Measurements from ENCODE around the gene IGF1R. TPM values are rescaled to one million over a fixed set of nuclear protein-coding genes. Genes with fewer than 3 reads are reported as not detected.

IGF1R gene
- total RNA-seq, 2 experiments from 2014 or later, result 17.7 to 18.9 TPM

DNA sequence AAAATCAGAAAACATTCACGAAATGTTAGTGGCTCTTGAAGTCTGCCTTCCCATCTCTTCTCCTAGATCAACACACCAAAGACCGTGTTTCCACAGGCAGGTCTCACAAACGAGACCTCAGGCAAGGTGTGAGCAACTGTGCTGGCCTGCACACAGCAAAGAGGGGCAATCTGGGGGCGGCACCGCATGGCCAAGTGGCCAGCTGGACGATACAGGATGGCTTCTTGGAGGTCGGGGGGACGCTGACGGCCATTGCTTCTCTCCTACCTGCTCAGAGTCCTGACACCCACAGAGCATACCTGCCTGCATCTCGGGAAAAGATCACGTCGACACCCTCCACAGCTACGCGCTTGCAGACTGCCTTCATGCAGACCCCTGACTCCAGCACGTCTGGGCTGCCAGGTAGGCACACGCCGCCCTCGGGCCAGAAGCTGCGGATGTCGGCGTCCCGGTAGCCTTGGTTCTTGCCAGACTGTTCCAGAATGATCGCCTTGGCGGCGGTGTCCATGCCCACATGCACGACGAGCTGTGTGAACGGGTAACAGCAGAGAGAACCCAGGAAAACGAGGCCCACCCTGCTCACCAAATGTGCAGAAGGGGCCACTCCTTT is 320.9 kb downstream of the IGF1R start:
- Mint-ChIP-seq H3K27me3 (no peaks in the 10 kb centered on the region), H3K4me3 (no peak overlapping the region), H3K36me3 (no peaks in the 10 kb centered on the region), H3K4me1 (no peaks in the 10 kb centered on the region), H3K27ac (no peak overlapping the region), H3K9me3 (no peaks in the 10 kb centered on the region)
- DNase-seq, result no peak

GRCh38 chr15:98970799-98971198 is 322.5 kb downstream of the IGF1R start:
- H3K36me3 Mint-ChIP-seq, result no peaks in the 10 kb centered on the region
- no peaks in the 10 kb centered on the region for H3K4me1 Mint-ChIP-seq
- H3K9me3 Mint-ChIP-seq, result no peaks in the 10 kb centered on the region
- no peaks in the 10 kb centered on the region for H3K27me3 Mint-ChIP-seq
- H3K4me3 Mint-ChIP-seq, result no peak overlapping the region
- H3K27ac Mint-ChIP-seq, result no peak overlapping the region
- no peak for DNase-seq

GRCh38 chr15:98976500-98976899 is 328.2 kb downstream of the IGF1R start:
- Mint-ChIP-seq H3K4me3 (no peak overlapping the region), H3K27me3 (no peaks in the 10 kb centered on the region), H3K27ac (no peak overlapping the region), H3K9me3 (no peaks in the 10 kb centered on the region), H3K4me1 (no peaks in the 10 kb centered on the region), H3K36me3 (no peaks in the 10 kb centered on the region)
- DNase-seq, result no peak

DNA sequence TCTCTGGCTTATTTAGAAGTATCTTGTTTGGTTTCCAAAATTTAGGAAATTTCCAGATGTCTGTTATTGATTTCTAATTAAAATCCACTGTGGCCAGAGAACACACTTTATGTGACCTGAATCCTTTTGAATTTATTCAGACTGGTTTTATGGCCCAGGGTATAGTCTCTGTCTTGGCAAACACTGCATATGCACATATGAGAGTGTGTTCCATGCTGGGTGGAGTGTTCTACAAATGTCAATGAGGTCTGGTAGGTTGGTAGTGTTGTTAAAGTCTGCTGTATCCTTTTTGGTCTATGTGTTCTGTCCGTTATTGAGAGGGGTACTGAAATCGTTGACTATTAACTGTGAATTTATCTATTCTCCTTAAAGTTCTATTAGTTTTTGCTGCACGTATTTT is 329.1 kb downstream of the IGF1R start:
- H3K36me3 Mint-ChIP-seq, result no peaks in the 10 kb centered on the region
- H3K27me3 Mint-ChIP-seq, result no peaks in the 10 kb centered on the region
- DNase-seq, result no peak
- H3K9me3 Mint-ChIP-seq, result no peaks in the 10 kb centered on the region
- no peaks in the 10 kb centered on the region for H3K4me1 Mint-ChIP-seq
- no peak overlapping the region for H3K27ac Mint-ChIP-seq
- no peak overlapping the region for H3K4me3 Mint-ChIP-seq

DNA sequence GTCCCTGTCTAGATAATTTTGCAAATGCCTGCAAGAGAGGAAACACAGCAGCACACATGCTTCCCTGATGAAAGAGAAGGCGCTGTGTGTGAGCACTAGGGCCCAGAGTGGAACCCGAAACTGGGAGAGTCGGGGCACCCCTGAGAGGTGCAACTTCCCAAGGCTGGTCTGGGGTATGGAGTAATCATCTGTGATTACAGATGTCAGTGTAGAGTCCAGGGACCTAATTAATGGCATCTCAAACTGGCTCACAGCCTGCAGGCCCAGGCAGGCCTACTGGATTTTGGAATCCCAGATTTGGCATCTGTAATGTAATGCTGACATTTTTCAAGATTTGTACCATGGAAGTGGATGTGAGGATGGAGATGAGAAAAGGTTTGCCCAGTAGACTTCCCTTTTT is 329.8 kb downstream of the IGF1R start:
- no peaks in the 10 kb centered on the region for H3K27me3 Mint-ChIP-seq
- H3K27ac Mint-ChIP-seq, result no peak overlapping the region
- no peaks in the 10 kb centered on the region for H3K36me3 Mint-ChIP-seq
- DNase-seq, result no peak
- no peak overlapping the region for H3K4me3 Mint-ChIP-seq
- H3K9me3 Mint-ChIP-seq, result no peaks in the 10 kb centered on the region
- H3K4me1 Mint-ChIP-seq, result no peaks in the 10 kb centered on the region

GRCh38 chr15:98980899-98981228 is 332.5 kb downstream of the IGF1R start:
- DNase-seq, result no peak
- Mint-ChIP-seq H3K36me3 (peaks cover 1% of the 10 kb centered on the region), H3K9me3 (peaks cover 3% of the 10 kb centered on the region), H3K27ac (no peak overlapping the region), H3K27me3 (peaks cover 3% of the 10 kb centered on the region), H3K4me1 (no peaks in the 10 kb centered on the region), H3K4me3 (no peak overlapping the region)

DNA sequence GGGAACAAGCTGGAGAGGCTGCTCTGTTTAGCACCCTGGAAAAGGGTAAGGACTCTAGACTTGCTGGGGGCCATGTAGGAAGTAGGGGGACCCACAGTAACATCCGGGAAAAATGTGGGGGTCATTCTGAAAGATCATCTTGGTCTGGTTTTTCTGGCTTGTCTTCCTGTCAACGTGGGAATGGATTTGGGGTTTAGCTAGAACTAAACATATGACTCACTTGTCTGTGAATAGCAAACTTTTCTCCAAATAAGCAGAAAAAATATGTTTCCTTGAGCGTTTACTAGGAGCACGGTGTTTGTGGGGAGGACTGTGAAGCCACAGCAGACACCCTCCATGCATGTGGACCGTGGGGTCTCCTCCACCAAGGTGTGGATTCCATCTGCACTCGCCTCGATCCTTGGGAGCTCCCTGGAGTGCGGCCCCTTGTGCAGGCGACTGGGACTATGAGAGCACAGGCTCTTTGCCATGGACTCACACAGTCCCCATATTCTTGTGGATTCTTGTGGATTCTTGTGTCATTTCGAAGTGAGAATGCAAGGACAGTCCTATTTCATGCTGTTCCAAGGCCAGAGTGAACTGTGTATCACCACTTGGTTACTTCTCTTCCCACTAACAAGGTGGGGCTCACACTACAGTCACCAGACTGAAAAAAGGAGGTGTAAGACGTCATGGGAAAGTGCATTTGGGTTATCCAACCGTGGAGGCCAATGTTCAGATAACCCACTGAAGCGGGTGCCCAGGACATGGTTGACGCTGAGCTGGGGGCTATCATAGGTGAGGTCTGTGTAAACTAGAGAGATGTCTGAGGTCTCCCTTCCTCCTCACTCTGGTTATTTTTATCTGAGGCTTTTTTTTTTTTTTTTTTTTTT is 333.7 kb downstream of the IGF1R start:
- DNase-seq, result no peak
- Mint-ChIP-seq H3K4me1 (no peaks in the 10 kb centered on the region), H3K27ac (no peak overlapping the region), H3K27me3 (peaks cover 8% of the 10 kb centered on the region), H3K4me3 (no peak overlapping the region), H3K9me3 (peaks cover 11% of the 10 kb centered on the region), H3K36me3 (peaks cover 8% of the 10 kb centered on the region)

DNA sequence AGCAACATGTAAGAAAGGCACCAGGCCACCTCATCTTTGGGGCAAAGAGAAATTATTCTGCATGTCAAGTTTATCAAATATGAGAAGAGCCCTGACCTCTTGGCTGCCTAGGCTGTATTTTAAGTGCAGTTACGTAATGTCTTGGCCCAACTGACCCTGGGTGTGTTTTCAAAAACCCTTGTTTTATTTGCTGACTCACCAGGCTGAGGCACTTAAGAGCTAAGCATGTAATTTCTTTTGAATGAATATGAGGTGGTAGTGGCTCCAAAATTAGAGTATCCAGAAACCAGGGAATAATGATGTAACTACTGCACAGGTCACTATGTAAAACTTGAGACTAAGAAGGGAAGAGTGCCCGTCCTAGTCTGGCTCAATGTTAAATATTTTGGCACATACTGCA is 335.0 kb downstream of the IGF1R start:
- H3K27me3 Mint-ChIP-seq, result peaks cover 8% of the 10 kb centered on the region
- no peaks in the 10 kb centered on the region for H3K4me1 Mint-ChIP-seq
- peaks cover 8% of the 10 kb centered on the region for H3K36me3 Mint-ChIP-seq
- H3K9me3 Mint-ChIP-seq, result peaks cover 11% of the 10 kb centered on the region
- H3K27ac Mint-ChIP-seq, result no peak overlapping the region
- no peak for DNase-seq
- H3K4me3 Mint-ChIP-seq, result no peak overlapping the region

DNA sequence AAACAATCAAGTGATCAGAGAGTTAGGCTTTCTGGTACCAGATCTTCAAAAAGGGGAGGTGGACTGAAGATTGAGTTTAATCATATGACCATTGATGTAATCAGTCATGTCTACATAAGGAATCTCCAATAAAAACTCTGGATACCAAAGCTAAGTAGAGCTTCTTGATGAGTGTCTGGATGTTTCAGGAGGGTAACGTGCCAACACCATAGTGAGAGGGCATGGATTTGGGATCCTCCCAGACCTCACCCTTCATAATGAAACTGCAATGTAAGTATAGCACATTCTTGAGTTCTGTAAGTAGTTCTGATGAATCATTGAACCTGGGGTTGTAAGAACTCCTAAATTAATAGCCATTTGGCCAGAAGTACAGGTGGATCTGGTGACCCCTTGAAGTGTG is 337.9 kb downstream of the IGF1R start:
- Mint-ChIP-seq H3K27me3 (peaks cover 8% of the 10 kb centered on the region), H3K36me3 (peaks cover 8% of the 10 kb centered on the region)

GRCh38 chr15:98994892-98995291 is 346.6 kb downstream of the IGF1R start:
- no peak overlapping the region for H3K4me3 Mint-ChIP-seq
- no peaks in the 10 kb centered on the region for H3K27me3 Mint-ChIP-seq
- H3K4me1 Mint-ChIP-seq, result no peaks in the 10 kb centered on the region
- peaks cover 16% of the 10 kb centered on the region for H3K9me3 Mint-ChIP-seq
- no peak for DNase-seq
- H3K36me3 Mint-ChIP-seq, result no peaks in the 10 kb centered on the region
- H3K27ac Mint-ChIP-seq, result no peak overlapping the region

More for the DNA sequence above, 337.9 kb downstream of the IGF1R start:
- peaks cover 11% of the 10 kb centered on the region for H3K9me3 Mint-ChIP-seq
- no peak overlapping the region for H3K4me3 Mint-ChIP-seq
- no peak for DNase-seq
- no peaks in the 10 kb centered on the region for H3K4me1 Mint-ChIP-seq
- no peak overlapping the region for H3K27ac Mint-ChIP-seq

DNA sequence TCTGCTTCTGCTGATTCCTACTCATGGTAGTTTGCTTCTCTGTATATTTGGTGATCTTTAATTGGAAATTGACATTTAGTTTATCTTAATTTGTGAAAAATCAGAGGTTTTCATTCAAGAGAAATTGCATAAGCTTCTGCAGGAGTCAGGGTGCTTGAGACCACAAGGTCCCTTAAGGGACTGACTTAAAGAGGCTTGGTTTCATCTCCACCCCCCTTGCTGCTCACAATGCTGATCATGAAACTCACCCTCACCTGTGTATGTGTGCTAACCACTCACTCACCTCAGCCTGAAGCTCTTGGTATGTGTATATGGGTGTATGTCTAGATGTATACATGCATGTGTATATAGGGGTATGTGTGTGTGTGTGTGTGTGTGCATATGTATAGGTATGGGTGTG is 347.8 kb downstream of the IGF1R start:
- H3K27me3 Mint-ChIP-seq, result no peaks in the 10 kb centered on the region
- H3K27ac Mint-ChIP-seq, result no peak overlapping the region
- H3K4me1 Mint-ChIP-seq, result no peaks in the 10 kb centered on the region
- H3K36me3 Mint-ChIP-seq, result no peaks in the 10 kb centered on the region
- no peak overlapping the region for H3K4me3 Mint-ChIP-seq
- peaks cover 16% of the 10 kb centered on the region for H3K9me3 Mint-ChIP-seq
- no peak for DNase-seq

- H3K4me3 Mint-ChIP-seq, result no peak overlapping the region
- H3K4me1 Mint-ChIP-seq, result no peaks in the 10 kb centered on the region
- H3K27me3 Mint-ChIP-seq, result no peaks in the 10 kb centered on the region
- no peak for DNase-seq
- H3K36me3 Mint-ChIP-seq, result no peaks in the 10 kb centered on the region
- no peak overlapping the region for H3K27ac Mint-ChIP-seq
- H3K9me3 Mint-ChIP-seq, result peaks cover 16% of the 10 kb centered on the region
These were observed 348.3 kb downstream of the IGF1R start for GRCh38 chr15:98996624-98997023.

DNA sequence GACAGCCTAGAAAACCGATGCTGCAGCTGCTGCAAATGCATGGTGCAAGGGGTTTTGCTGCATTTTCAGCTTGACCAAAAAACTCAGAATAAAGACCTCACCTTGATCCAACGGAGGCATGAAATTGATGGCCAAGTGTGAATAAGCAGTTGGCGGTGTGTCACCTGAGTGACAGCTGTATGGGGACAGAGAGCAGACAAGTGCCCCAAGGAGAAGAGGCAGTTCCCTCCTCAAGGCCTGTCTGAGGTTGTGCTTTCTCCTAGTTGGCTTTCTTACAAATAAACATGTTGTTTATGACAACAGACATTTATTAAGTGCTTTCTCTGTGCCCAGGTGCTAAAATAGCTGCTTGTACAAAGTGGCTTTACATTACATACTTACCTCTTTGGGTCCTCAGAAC is 349.0 kb downstream of the IGF1R start:
- no peaks in the 10 kb centered on the region for H3K27me3 Mint-ChIP-seq
- no peak overlapping the region for H3K4me3 Mint-ChIP-seq
- H3K9me3 Mint-ChIP-seq, result peaks cover 16% of the 10 kb centered on the region
- H3K27ac Mint-ChIP-seq, result no peak overlapping the region
- no peaks in the 10 kb centered on the region for H3K36me3 Mint-ChIP-seq
- DNase-seq, result no peak
- H3K4me1 Mint-ChIP-seq, result no peaks in the 10 kb centered on the region

- H3K4me1 Mint-ChIP-seq, result peaks cover 1% of the 10 kb centered on the region
- no peak overlapping the region for H3K27ac Mint-ChIP-seq
- no peak overlapping the region for H3K4me3 Mint-ChIP-seq
- peaks cover 16% of the 10 kb centered on the region for H3K9me3 Mint-ChIP-seq
- DNase-seq, result no peak
- no peaks in the 10 kb centered on the region for H3K27me3 Mint-ChIP-seq
- H3K36me3 Mint-ChIP-seq, result no peaks in the 10 kb centered on the region
These were observed 349.4 kb downstream of the IGF1R start for GRCh38 chr15:98997755-98998154.

DNA sequence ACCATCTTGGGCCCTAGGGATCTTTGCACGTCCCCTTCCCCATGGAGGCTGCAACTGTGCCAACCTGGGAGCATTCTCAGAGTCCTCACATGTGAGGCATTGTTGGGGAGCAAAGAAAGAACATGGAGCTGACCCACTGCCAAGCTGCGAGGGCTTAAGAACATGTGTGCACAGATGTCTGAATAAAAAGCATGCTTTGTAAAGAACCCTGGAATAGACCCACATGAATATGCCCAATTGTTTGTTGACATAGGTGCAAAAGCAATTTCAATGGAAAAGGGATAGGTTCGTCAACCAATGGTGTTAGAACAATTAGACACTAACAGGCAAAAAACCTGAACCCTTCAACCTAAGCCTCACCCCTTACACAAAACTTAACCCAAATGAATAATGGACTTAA is 349.9 kb downstream of the IGF1R start:
- DNase-seq, result no peak

DNA sequence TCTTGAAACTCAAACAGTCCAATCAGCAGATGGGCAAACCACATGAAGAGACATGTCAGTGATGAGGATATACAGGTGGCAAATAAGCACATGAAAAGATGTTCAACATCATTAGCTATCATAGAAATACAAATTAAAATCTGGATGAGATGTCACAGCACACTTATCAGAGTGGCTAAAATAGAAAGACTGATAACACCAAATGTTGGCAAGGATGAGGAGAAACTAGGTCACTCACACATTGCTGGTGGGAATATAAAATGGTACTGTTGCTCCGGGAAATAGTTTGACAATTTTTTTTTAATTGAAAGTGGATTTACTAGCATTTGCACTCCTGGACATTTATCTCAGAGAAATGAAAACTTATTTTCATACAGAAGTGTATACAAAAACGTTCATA is 350.9 kb downstream of the IGF1R start:
- DNase-seq, result no peak
- H3K9me3 Mint-ChIP-seq, result peaks cover 14% of the 10 kb centered on the region
- H3K4me3 Mint-ChIP-seq, result no peak overlapping the region
- peaks cover 4% of the 10 kb centered on the region for H3K4me1 Mint-ChIP-seq
- H3K36me3 Mint-ChIP-seq, result no peaks in the 10 kb centered on the region
- H3K27ac Mint-ChIP-seq, result no peak overlapping the region
- H3K27me3 Mint-ChIP-seq, result no peaks in the 10 kb centered on the region

More for the DNA sequence above, 349.9 kb downstream of the IGF1R start:
- Mint-ChIP-seq H3K4me1 (peaks cover 2% of the 10 kb centered on the region), H3K4me3 (no peak overlapping the region), H3K9me3 (peaks cover 15% of the 10 kb centered on the region), H3K36me3 (no peaks in the 10 kb centered on the region), H3K27me3 (no peaks in the 10 kb centered on the region), H3K27ac (no peak overlapping the region)
